HG02884 (cell line): ENCODE results near the gene PSKH1.
"Not testable (repeated sequence)": the region's sequence is repeated elsewhere in the genome, so short reads cannot be mapped to it uniquely, and the experiment has no call there.

Experiments used
- ATAC-seq: cut with Tn5 transposase; IDR thresholded peaks from one replicate; pipeline ENCODE4 v1.9.1; 2021; ENCODE audit warnings: mild to moderate bottlenecking, moderate library complexity; ENCODE audit not compliant: unreplicated experiment

PSKH1 gene

GRCh38 chr16:67885545-67885944 lies 7.5 kb upstream of the PSKH1 start:
- ATAC-seq, result no peak

GRCh38 chr16:67885976-67886375 lies 7.1 kb upstream of the PSKH1 start:
- no peak for ATAC-seq

- ATAC-seq, result no peak
Observed at GRCh38 chr16:67886387-67886786, 6.7 kb upstream of the PSKH1 start.

GRCh38 chr16:67888331-67888730 lies 4.7 kb upstream of the PSKH1 start:
- no peak for ATAC-seq

- ATAC-seq, result no peak
Observed at GRCh38 chr16:67892375-67892774, 679 bp upstream of the PSKH1 start.

- no peak for ATAC-seq
Observed at GRCh38 chr16:67893743-67894399, 817 bp downstream of the PSKH1 start.

GRCh38 chr16:67897231-67897630 lies 4.2 kb downstream of the PSKH1 start:
- ATAC-seq, result no peak

- no peak for ATAC-seq
Observed at GRCh38 chr16:67901734-67902133, 8.7 kb downstream of the PSKH1 start.

- no peak for ATAC-seq
Observed at GRCh38 chr16:67902831-67903230, 9.8 kb downstream of the PSKH1 start.

- no peak for ATAC-seq
Observed at GRCh38 chr16:67907397-67908180, 14.5 kb downstream of the PSKH1 start.

GRCh38 chr16:67909056-67909742 lies 16.1 kb downstream of the PSKH1 start:
- no peak for ATAC-seq

- ATAC-seq, result no peak
Observed at GRCh38 chr16:67910158-67910557, 17.1 kb downstream of the PSKH1 start.

GRCh38 chr16:67914758-67915495 lies 21.9 kb downstream of the PSKH1 start:
- ATAC-seq, result no peak

- not testable (repeated sequence) for ATAC-seq
Observed at GRCh38 chr16:67915496-67915769, 22.4 kb downstream of the PSKH1 start.

- no peak for ATAC-seq
Observed at GRCh38 chr16:67915831-67916723, 23.0 kb downstream of the PSKH1 start.

- ATAC-seq, result no peak
Observed at GRCh38 chr16:67917140-67917851, 24.2 kb downstream of the PSKH1 start.

GRCh38 chr16:67917852-67918236 lies 24.8 kb downstream of the PSKH1 start:
- ATAC-seq, result no peak

- no peak for ATAC-seq
Observed at GRCh38 chr16:67919622-67920221, 26.7 kb downstream of the PSKH1 start.

- ATAC-seq, result no peak
Observed at GRCh38 chr16:67922221-67922620, 29.2 kb downstream of the PSKH1 start.
